Measurements from ENCODE around the gene NAA80. TPM values are rescaled to one million over a fixed set of nuclear protein-coding genes. Genes with fewer than 3 reads are reported as not detected.

The NAA80 gene
- total and polyA plus RNA-seq, 2 of the 13 experiments (the other 11 are each of a cell fraction or from before 2014, with no cell fraction given), result 3.4 to 8.7 TPM

DNA sequence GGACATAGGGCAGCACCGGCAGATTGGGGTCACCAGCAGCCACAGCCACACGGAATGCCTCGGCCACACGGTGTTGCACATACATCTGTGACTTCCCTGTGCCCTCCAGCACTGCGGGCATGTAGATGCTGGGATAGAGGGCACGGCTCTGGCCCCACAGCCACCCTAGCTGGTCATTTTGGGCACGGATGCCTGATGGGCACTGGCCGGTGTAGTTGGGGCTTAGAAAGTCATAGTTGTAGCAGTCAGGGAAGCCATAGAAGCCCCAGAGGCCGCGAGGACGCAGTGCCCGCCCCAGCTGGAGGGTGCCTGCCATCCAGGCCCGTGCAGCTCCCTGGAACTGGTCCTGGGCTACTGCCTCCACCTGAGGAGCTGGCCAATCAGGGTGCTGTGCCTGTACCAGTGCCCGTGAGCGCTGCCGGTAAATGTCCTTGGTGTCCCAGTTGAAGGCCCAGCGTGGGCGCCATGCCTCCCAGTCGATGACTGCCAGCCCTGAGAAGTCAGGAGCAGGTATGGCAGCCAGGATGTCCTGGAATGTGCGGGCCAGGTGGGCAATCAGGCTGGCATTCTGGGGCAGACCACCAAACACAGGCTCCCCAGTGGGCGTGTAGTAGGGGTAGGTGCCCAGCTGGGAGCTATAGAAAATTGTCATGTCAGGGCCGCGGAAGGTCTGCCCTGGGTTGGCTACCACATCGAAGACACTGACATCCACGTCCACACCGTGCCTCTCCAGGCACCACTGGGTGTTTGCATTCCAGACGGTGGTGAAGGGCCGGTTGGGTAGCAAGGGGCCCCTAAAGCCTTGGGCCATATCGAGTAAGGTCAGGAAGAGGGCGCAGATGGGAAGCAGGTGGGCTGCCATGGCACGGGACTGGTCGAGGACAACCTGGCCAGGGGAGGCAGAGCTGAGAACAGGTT lies 3.1 kb upstream of the NAA80 start (continued):
- TF ChIP-seq ZNF512B (CRISPR knock-in tag; IDR thresholded peaks at IDR 0.05; ENCODE audit: borderline replicate concordance) (no peak), ZFP37 (CRISPR knock-in tag; IDR thresholded peaks at IDR 0.05; ENCODE audit: borderline replicate concordance) (no peak), ATF7-NPFF (CRISPR knock-in tag; IDR thresholded peaks at IDR 0.05; ENCODE audit: low read depth) (0 out of 2 replicates have a peak, but pooled peaks have one; percentile 71), ZNF564 (CRISPR knock-in tag; IDR thresholded peaks at IDR 0.05) (peak; percentile 30), ZNF574 (CRISPR knock-in tag; IDR thresholded peaks at IDR 0.05) (0 out of 2 replicates have a peak, but pooled peaks have one; percentile 4), POLR2AphosphoS2 (IDR thresholded peaks at IDR 0.05; ENCODE audit: low read depth, low read length) (0 out of 2 replicates have a peak, but pooled peaks have one; percentile 6), CHD2 (IDR thresholded peaks at IDR 0.05; ENCODE audit: low read depth, low read length) (no peak), ZNF547 (CRISPR knock-in tag; IDR thresholded peaks at IDR 0.05) (0 out of 2 replicates have a peak, but pooled peaks have one; percentile 2), HNRNPL (IDR thresholded peaks at IDR 0.05; ENCODE audit: low read depth, low read length) (peak; percentile 85), ZKSCAN5 (CRISPR knock-in tag; IDR thresholded peaks at IDR 0.05) (0 out of 2 replicates have a peak, but pooled peaks have one; percentile 52), ELF4 (CRISPR knock-in tag; IDR thresholded peaks at IDR 0.05; ENCODE audit: borderline replicate concordance) (peak; percentile 15; the same call in 1 of the 2 replicates), RXRA (CRISPR knock-in tag; IDR thresholded peaks at IDR 0.05) (peak; percentile 8; the same call in 1 of the 2 replicates), PAX8 (CRISPR knock-in tag; IDR thresholded peaks at IDR 0.05; ENCODE audit: borderline replicate concordance) (no peak), DNMT1 (CRISPR knock-in tag; IDR thresholded peaks at IDR 0.05) (0 out of 2 replicates have a peak, but pooled peaks have one; percentile 55), SPEN (CRISPR knock-in tag; IDR thresholded peaks at IDR 0.05; ENCODE audit: low read depth) (no peak), MYPOP (CRISPR knock-in tag; IDR thresholded peaks at IDR 0.05) (peak; percentile 19; the same call in 1 of the 2 replicates), ZBTB38 (CRISPR knock-in tag; IDR thresholded peaks at IDR 0.05) (no peak; the same call in 1 of the 2 replicates), ZNF510 (CRISPR knock-in tag; IDR thresholded peaks at IDR 0.05; ENCODE audit: low read depth) (0 out of 2 replicates have a peak, but pooled peaks have one; percentile 26)
- TF ChIP-seq, protein P1, sequence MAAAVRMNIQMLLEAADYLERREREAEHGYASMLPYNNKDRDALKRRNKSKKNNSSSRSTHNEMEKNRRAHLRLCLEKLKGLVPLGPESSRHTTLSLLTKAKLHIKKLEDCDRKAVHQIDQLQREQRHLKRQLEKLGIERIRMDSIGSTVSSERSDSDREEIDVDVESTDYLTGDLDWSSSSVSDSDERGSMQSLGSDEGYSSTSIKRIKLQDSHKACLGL (CRISPR knock-in tag; IDR thresholded peaks at IDR 0.05), result peak; percentile 43; the same call in 1 of the 2 replicates
- TF ChIP-seq, protein P2, sequence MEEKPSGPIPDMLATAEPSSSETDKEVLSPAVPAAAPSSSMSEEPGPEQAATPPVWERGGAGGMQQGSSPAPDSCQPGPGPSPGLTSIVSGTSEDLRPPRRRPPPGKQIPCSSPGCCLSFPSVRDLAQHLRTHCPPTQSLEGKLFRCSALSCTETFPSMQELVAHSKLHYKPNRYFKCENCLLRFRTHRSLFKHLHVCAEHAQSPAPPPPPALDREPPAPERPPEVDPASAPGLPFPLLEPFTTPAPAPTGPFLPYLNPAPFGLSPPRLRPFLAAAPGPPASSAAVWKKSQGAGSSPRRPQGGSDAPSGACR (CRISPR knock-in tag; IDR thresholded peaks at IDR 0.05), result peak; percentile 13; the same call in 1 of the 2 replicates
